Breast epithelium (tissue), 4 donors: ENCODE results near the gene PSMD2. TPM values are rescaled to one million over a fixed set of nuclear protein-coding genes. Genes with fewer than 3 reads are reported as not detected.

Source experiments
- DNase-seq, 2 donors: peaks; one replicate each; pipeline ENCODE4 v3.0.0-alpha.2; 2019; ENCODE audit warnings: low spot score in 2 of 2
- H3K27ac ChIP-seq, 2 donors: fragments of 200-600 bp; sonication (generic) in 1 of 2; one replicate each; pipeline ENCODE4 v1.5.1; 2016 to 2019; ENCODE audit warnings: mild to moderate bottlenecking in 1 of 2
- H3K27me3 ChIP-seq, 2 donors: fragments of 200-600 bp; sonication (generic) in 1 of 2; one replicate each; pipeline versions ENCODE4 v1.5.1 to v1.6.0; 2017 to 2019; ENCODE audit warnings: control low read depth in 1 of 2, mild to moderate bottlenecking in 1 of 2
- H3K36me3 ChIP-seq: fragments of 200-600 bp; one replicate; pipeline ENCODE4 v1.5.1; 2019
- H3K4me1 ChIP-seq, 2 donors: fragments of 200-600 bp; sonication (generic); one replicate each; pipeline ENCODE4 v1.5.1; 2016 to 2019; ENCODE audit warnings: control low read depth in 1 of 2
- H3K4me3 ChIP-seq, 3 donors: fragments of 200-600 bp; sonication (generic); 1 replicate in 2 of 3; 2 replicates in 1 of 3; pipeline ENCODE4 v1.5.1; 2016 to 2019; ENCODE audit warnings: mild to moderate bottlenecking in 3 of 3, moderate library complexity in 2 of 3
- H3K9me3 ChIP-seq, 2 donors: fragments of 200-600 bp; sonication (generic) in 1 of 2; one replicate each; pipeline ENCODE4 v1.5.1; 2016 to 2019; ENCODE audit warnings: control low read depth in 1 of 2
- CTCF ChIP-seq, 3 donors: fragments of 450-650 bp; IDR thresholded peaks; one replicate each; pipeline ENCODE4 v1.5.1; 2016 to 2017; ENCODE audit warnings: antibody characterized with exemption in 3 of 3, mild to moderate bottlenecking in 3 of 3, moderate library complexity in 3 of 3
- POLR2A ChIP-seq: fragments of 450-650 bp; IDR thresholded peaks from one replicate; pipeline ENCODE4 v1.6.1; 2016; ENCODE audit warnings: antibody characterized with exemption, mild to moderate bottlenecking, moderate library complexity
- POLR2AphosphoS5 ChIP-seq, 3 donors: sonication (generic); formaldehyde crosslinking; IDR thresholded peaks; one replicate each; pipeline ENCODE4 v1.6.1; 2017; ENCODE audit warnings: antibody characterized with exemption in 3 of 3
- intact Hi-C: fragments of 100-400 bp; cut with DNase I; formaldehyde crosslinking; loops from one replicate; pipeline ENCODE4 v1.15.1; 2023; ENCODE audit warnings: low total_unique reads
- total RNA-seq, 3 donors: library from RNA; depleted of rRNA; stranded (reverse); fragments of >200 nt; gene quantifications; one replicate each; pipeline ENCODE4 v1.1.0, GENCODE V29; 2016

The PSMD2 gene
- total RNA-seq, 3 donors from 2014 or later: 201 to 275 (median 214) TPM

- Histone ChIP-seq H3K4me3 (peak overlapping the region; percentile 81 to 93 (median 88)), H3K27ac (peak overlapping the region; percentile 68 to 85), H3K9me3 (no peaks in the 10 kb centered on the region), H3K36me3 (no peaks in the 10 kb centered on the region), H3K4me1 (peaks cover 0 to 8% of the 10 kb centered on the region in 2 donors), H3K27me3 (no peaks in the 10 kb centered on the region)
- intact Hi-C loops: no loop called here
- no peak for DNase-seq
- TF ChIP-seq POLR2A (no peak), CTCF (IDR thresholded peaks at IDR 0.05) (no peak), POLR2AphosphoS5 (IDR thresholded peaks at IDR 0.05) (no peak)
Observed at GRCh38 chr3:184299488-184300377, 692 bp downstream of the PSMD2 start.

DNA sequence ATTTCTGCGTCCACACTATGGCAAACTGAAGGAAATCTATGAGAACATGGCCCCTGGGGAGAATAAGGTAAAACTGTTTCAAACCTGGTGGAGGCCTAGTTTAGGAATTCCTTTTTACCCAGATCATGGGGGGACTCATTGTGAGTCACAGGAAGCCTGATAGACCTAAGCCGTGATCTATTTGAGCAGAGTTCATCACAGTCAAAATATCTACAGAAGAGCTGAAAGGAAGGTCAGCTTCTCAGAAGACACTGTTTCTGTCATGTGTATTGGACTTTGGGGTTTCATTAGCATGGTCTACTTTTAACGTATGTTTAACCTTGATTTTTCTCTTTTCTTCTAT, 1.3 kb downstream of the PSMD2 start:
- TF ChIP-seq POLR2AphosphoS5 (IDR thresholded peaks at IDR 0.05) (no peak), CTCF (IDR thresholded peaks at IDR 0.05) (no peak), POLR2A (no peak)
- Histone ChIP-seq H3K36me3 (no peaks in the 10 kb centered on the region), H3K4me3 (no peak overlapping the region), H3K27me3 (no peaks in the 10 kb centered on the region), H3K27ac (no peak overlapping the region), H3K9me3 (no peaks in the 10 kb centered on the region), H3K4me1 (peaks cover 0 to 8% of the 10 kb centered on the region in 2 donors)
- DNase-seq: no peak
- intact Hi-C loops: no loop called here

DNA sequence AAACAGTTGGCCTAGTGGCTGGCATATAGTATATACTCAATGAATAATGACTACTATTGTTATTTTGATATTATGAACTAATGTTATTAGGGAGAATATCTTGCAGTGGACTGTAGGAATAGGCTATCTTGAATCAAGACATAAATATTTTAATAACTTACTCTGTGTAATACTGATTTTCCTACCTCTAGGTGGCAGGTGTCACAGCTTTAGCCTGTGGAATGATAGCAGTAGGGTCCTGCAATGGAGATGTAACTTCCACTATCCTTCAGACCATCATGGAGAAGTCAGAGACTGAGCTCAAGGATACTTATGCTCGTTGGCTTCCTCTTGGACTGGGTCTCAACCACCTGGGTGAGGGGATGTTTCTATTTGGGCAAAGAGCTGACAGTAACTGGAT, 6.5 kb downstream of the PSMD2 start:
- H3K9me3 ChIP-seq: no peaks in the 10 kb centered on the region
- H3K36me3 ChIP-seq: no peaks in the 10 kb centered on the region
- intact Hi-C loops: no loop called here

GRCh38 chr3:184306341-184306972, 7.4 kb downstream of the PSMD2 start:
- H3K4me3 ChIP-seq: no peak overlapping the region
- intact Hi-C loops: no loop called here
- no peaks in the 10 kb centered on the region for H3K9me3 ChIP-seq
- no peak overlapping the region for H3K27ac ChIP-seq
- H3K27me3 ChIP-seq: no peaks in the 10 kb centered on the region
- no peak for DNase-seq
- TF ChIP-seq POLR2A (no peak), POLR2AphosphoS5 (IDR thresholded peaks at IDR 0.05) (no peak), CTCF (IDR thresholded peaks at IDR 0.05) (no peak)
- H3K36me3 ChIP-seq: no peaks in the 10 kb centered on the region
- no peaks in the 10 kb centered on the region for H3K4me1 ChIP-seq

More for the DNA sequence above, 6.5 kb downstream of the PSMD2 start:
- H3K27me3 ChIP-seq: no peaks in the 10 kb centered on the region
- H3K4me3 ChIP-seq: no peak overlapping the region
- no peak for DNase-seq
- H3K27ac ChIP-seq: no peak overlapping the region
- no peaks in the 10 kb centered on the region for H3K4me1 ChIP-seq
- TF ChIP-seq CTCF (IDR thresholded peaks at IDR 0.05) (peak in 1 of 3 donors; percentile 19), POLR2A (no peak), POLR2AphosphoS5 (IDR thresholded peaks at IDR 0.05) (no peak)

- no peaks in the 10 kb centered on the region for H3K4me1 ChIP-seq
- intact Hi-C loops: no loop called here
- DNase-seq: no peak
- no peaks in the 10 kb centered on the region for H3K27me3 ChIP-seq
- no peak overlapping the region for H3K27ac ChIP-seq
- H3K9me3 ChIP-seq: no peaks in the 10 kb centered on the region
- H3K36me3 ChIP-seq: no peaks in the 10 kb centered on the region
- no peak overlapping the region for H3K4me3 ChIP-seq
- no peak for TF ChIP-seq CTCF (IDR thresholded peaks at IDR 0.05)
- no peak for TF ChIP-seq POLR2A
- no peak for TF ChIP-seq POLR2AphosphoS5 (IDR thresholded peaks at IDR 0.05)
Observed at GRCh38 chr3:184307915-184308314, 8.9 kb downstream of the PSMD2 start.
